T1000 (cell line): Measurements from ENCODE around the gene ZNF324.
"Not testable (repeated sequence)": the region's sequence is repeated elsewhere in the genome, so short reads cannot be mapped to it uniquely, and the experiment has no call there.

Experiments
- DNase-seq: peaks from one replicate; lab custom pipeline; 2025; ENCODE audit warnings: mixed read lengths; lab: John Stamatoyannopoulos, UW

ZNF324 gene

DNA sequence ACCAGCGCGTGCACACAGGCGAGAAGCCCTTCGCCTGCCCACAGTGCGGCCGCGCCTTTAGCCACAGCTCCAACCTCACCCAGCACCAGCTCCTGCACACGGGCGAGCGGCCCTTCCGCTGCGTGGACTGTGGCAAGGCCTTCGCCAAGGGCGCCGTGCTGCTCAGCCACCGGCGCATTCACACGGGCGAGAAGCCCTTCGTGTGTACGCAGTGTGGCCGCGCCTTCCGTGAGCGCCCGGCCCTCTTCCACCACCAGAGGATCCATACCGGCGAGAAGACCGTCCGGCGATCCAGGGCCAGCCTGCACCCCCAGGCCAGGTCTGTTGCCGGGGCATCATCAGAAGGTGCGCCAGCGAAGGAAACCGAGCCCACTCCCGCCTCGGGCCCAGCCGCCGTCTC, 4.9 kb downstream of the ZNF324 start:
- no peak for DNase-seq

GRCh38 chr19:58473775-58474174, 6.9 kb downstream of the ZNF324 start:
- DNase-seq = no peak

GRCh38 chr19:58474291-58474996, 7.6 kb downstream of the ZNF324 start:
- no peak for DNase-seq

DNA sequence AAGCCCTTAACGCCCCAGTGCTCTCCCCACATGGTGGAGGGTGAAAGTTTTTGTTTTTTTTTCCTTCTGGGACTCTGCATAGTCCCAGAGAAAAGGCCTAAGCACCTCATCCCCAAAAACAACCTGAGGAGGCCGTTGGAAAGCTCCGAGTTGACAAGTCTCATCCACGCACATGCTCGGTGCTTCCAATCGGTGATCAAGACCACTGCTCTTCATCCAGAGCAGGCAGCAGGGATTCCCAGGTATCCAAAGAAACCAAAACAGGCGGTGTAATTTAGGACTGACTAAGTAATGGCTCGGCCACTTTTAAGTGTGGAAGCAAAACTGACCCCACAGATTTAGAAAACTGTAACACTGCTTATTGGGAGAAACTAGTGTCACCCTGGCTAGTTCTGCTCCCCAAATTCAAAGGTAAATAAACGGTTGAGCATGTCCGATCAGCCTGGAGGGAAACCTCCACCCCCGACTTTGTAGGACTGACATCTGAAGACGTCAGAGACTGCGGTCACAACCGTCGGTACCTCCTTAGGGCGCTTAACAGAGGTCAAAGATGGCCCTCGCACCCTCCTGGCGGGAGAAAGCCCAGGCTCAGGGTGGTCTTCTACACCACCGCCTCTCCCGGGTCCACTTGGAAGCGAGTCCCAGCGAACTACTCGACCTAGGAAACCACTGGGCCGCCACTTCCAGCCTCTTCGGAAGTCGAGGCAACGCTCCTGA, 8.3 kb downstream of the ZNF324 start:
- DNase-seq = no peak

GRCh38 chr19:58475714-58476497, 9.0 kb downstream of the ZNF324 start, which contains the start of gene ZNF446:
TSS of gene ZNF446 (plus strand) at chr19:58476352. CDS start at chr19:58477219, 867 bp downstream.
- peak; percentile 89 for DNase-seq

GRCh38 chr19:58476498-58477015, 9.7 kb downstream of the ZNF324 start:
- no peak for DNase-seq

DNA sequence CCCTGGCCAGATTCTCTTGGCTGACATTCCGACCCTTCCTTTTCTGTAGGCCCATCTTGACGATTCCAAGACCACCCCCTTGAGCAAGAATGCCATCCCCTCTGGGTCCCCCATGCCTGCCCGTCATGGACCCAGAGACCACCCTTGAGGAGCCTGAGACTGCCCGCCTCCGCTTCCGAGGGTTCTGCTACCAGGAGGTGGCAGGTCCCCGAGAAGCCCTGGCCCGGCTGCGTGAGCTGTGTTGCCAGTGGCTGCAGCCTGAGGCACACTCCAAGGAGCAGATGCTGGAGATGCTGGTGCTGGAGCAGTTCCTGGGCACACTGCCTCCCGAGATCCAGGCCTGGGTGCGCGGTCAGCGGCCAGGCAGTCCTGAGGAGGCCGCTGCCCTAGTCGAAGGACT, 10.2 kb downstream of the ZNF324 start:
- DNase-seq = no peak

DNA sequence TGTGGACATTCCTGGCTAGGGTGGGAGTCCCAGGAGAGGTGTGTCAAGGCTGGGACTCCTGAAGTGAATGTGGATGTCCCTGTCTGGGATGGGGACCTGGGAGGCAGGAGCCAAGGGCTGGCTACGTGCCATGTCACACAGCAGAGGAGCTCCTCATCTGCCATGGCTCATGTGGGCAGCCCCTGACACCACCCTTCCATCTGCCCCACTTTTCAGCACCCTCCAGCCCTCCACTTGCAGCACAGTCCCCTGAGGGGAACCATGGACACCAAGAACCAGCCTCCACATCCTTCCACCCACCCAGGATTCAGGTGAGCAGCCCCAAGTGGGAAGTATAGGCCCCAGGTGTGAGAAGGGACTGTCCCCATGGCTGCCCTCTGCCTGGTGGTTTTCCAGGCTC, 11.0 kb downstream of the ZNF324 start:
- DNase-seq = no peak

DNA sequence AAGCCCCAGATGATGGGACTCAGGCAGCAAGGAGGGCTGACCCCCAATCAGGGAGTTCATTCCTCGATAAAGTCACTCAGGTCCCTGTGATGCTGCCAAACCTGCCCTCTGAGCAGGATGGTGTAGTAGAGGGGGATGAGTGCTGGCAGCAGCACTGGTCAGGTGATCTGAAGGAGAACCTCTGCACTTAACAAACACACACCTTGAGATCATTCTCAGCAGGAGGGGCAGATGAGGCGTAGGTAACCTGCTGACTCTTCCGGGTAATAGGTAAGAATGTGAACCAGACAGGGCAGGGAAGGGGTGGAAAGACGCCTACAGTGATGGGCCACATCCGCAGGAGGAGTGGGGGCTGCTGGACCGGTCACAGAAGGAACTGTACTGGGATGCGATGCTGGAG, 12.4 kb downstream of the ZNF324 start:
- DNase-seq = no peak

DNA sequence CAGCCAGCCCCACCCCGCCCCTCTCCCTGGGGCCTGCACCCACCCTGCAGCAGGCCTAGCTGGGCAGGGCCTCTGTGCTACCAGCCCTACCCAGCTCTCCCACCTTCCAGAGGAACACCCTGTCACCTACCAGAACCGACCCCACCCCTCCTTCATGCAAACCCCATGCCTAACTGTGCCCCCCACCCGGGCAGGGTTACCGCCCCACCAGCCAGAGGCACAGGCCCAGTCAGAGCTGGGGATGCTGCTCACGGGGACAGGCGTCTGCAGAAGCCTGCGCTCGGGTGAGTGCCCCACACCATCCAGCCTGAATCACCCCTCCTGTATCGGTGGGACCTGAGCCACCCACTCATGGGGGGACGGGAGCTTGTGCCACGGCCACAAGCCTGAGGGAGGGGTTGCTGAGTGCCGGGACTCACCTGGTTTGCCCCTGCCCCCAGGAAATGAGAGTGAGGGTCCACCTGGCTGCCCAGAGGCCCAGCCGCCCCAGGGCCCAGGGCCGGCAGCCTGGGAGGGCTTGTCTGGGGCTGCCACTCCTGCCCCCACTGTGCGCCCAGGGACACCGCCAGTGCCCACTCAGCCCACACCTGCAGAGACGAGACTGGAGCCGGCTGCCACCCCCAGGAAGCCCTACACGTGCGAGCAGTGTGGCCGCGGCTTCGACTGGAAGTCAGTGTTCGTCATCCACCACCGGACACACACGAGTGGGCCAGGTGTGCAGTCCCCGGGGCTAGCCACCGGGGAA, 13.0 kb downstream of the ZNF324 start:
- DNase-seq = no peak

GRCh38 chr19:58480481-58480830, 13.6 kb downstream of the ZNF324 start:
- DNase-seq = no peak

- DNase-seq = no peak
These were observed 14.0 kb downstream of the ZNF324 start for GRCh38 chr19:58480831-58481230.

DNA sequence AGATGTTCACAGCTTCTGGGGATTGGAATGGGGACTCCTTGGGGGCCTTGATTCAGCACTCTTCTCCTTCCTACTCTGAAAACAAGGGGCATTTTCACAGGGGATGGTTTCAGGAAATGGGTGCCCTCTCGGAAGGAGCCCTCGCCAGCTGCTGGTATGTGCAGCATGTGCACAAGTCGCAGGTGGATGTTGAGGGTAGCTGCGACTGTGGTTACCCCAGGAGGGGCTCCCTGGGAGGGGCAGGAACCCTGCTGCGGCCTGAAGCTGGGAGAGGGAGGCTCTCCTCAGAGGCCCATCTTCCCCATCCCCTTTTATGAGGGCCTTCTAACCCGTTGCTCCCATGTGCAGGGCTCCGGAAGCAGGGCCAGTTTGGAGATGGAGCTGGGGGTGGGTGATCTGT, 15.5 kb downstream of the ZNF324 start:
- no peak for DNase-seq

DNA sequence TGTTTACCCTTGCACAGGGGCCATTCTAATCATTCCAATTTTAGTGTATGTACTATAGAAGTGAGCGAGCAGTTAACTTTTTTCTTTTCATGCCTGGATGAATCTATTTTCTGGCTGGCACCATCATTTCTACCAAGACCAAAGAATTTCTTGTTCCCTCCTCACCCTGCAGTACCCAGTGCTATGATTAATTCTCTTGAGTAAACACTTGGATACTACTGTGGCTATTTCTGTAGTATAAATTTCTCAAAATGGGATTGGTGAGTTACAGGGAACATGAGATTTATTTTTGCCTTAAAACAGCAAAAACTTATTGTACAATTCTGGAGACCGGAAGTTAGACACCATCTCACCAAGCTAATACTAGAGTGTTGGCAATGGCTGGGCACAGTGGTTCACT, 16.9 kb downstream of the ZNF324 start:
- no peak for DNase-seq

- DNase-seq = not testable (repeated sequence)
These were observed 17.5 kb downstream of the ZNF324 start for GRCh38 chr19:58484349-58484748.

- DNase-seq = no peak
These were observed 24.5 kb downstream of the ZNF324 start for GRCh38 chr19:58491393-58491792.

GRCh38 chr19:58492265-58492664, 25.4 kb downstream of the ZNF324 start:
- no peak for DNase-seq

DNA sequence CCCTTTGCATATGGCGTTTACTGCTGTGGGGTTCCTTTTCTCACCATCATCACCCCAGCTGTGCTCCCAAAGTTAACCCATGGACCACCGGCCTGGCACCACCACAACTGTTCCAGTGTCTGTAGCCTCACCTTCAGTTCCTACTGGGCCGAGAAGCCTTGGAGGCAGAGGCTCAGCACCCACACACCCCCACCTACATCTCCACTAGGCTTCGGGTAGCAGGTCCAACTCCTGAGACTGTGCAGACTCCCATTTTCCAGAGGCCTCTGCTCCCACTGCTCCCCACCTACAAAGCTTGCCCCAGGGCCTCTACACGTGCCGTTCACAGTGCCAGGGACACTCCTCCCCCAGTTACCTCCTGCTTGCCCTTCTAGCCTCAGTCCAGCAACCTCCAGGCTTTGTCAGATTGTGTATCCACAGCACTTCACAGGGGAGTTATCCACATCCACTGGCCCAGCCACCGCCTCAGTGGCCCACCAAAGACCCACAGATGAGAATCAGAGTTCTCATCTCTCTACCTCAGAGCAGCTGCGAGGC, 30.8 kb downstream of the ZNF324 start:
- no peak for DNase-seq

DNA sequence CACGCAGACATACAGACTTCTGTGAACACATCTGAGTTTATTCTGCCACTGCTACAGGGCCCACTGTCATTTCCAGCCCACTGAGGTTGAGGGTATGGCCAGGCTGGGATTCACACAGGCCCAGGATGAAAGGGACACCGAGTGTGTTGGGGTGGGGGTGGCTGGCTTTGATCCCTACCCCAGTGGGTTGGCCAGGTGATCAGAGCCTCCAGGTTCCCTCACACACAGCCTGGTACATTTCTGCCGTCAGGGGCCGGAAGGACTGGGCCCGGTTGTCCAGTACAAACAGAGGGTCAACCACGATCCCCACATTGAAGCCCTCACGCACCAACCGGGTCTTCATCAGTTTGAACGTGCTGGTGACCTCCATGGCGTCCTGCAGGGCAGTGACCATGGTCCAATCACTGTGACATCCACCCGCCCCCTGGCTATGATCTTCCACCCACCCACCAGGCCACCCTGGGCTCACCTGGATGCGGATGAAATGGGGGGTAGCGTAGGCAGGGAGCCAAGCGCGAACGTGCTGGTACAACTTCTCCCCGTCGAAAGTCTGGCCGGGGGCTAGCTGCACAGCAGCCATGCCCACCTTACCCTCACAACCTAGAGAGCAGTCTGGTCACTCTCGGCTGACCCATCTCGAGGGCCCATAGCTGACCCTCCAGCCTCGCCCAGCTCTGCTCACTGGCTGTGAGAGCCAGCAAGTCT, 31.6 kb downstream of the ZNF324 start:
- DNase-seq = no peak

GRCh38 chr19:58499021-58499927, 32.4 kb downstream of the ZNF324 start:
- peak; percentile 94 for DNase-seq
